ENCODE measurements around the gene PASK.
A peak's percentile ranks its signal among the peaks of the same experiment; 100 is the strongest.

Gene PASK

DNA sequence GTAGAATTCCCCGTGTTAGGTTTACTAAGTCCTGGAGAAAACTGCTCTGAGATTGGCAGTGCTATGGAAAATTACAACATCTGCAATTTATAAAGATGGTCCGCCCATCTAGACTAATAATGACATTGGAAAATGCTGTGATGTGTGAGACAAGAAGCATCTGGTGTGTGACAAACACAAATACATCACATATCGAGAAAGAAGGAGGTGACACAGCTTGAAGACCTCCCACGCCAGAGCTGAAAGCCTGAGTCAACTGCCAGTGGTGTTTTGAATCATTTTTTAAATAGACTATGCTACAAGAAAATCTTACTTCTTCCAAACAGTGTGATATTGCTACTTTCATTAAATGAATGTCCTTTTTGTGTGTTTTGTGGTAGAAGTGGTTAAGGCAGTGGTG lies 30.6 kb upstream of the PASK start:
- no peak for DNase-seq (ENCODE audit: low spot score)

DNA sequence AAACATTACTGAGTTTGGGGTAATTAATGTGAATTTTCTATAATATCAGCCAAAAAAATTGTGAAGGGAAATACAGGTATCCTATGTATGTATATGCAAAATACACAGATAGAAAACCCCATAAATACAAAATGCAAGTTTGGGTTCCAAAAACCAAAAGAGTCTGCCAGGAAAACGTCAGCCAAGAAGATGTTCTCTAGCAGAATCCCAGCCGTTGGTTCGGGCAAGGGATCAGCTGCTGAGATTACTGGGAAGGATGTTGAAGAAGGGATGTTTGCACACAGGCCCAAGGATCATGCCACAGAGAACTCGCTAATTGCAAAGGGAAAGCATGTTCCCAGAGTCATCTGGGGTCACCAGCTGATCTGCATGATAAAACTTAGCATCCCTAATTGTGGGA lies 29.7 kb upstream of the PASK start:
- DNase-seq (ENCODE audit: low spot score): no peak

DNA sequence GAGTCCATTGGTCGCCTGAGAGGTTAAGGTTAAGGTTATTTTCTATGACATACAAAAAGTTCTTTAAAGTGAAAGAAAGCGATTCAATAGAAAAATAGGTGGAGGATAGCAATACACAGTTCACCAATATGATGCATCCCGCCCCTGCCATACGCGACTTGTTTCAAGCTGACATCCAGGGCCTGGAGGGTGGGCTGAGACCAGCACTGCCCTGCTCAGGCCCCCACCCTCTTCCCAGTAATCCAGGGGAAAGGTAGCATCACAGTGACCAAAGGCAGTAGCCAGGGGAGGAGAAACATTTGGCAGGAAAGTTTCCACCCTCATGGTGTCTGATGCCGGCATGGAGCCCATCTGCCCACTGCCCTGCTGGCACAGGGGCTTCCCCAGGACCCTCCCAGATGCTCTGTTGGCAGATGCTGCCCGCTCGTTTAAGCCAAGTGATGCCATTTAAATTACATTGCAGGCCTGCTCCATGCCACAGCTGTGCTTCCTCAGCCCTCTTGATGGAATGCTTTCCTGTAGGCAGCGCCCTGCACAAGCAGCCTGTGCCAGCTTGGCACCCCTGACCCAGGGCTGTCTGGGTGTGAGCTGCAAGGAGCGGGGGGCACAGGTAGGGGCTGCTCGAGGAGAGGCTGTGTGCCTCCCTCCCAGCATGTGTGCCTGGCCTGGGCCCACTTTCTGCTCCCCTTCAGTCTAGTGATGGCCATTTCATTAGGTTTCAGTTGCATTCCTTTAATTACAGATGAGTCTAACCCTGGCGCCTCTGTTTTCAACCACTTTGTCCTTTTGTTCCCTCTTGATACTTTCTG lies 28.5 kb upstream of the PASK start:
- no peak for DNase-seq (ENCODE audit: low spot score)

DNA sequence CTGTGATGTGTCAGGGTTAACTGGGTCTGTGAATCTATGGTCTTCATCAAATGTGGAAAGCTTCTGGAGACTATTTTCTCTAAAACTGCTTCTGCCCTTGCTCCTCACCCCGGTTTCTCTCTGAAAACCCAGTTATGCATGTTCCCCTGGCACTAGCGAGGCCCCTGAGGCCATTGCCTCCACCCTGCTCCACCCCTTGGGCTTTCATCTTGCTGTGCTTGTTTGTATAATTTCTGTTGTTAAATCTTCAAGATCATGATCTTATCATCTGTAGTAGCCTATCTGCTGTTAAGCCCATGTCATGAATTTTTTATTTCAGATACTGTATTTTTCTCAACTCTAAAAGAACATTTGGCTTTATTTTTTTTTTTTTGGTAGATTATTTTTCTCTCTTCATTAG lies 24.3 kb upstream of the PASK start:
- DNase-seq (ENCODE audit: low spot score): no peak

DNA sequence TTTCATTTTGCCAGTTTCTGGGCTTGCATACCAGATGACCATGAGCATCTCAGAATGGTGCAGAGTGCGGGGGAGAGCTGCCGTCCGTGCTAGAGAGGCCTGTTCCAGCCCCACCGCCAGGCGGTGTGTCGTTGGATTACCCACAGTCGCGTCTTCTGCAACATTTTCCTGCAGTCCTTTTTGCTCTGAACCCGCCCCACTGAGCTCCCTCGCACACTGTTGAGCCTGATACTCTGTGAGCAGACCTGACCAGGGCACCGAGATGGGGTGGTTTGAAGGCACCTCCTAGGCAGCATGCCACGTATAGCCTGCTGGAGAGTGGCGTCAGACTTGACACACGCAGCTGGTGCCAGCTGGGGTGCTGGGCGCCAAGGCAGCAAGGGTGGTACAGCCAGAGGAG lies 19.1 kb upstream of the PASK start:
- DNase-seq (ENCODE audit: low spot score): no peak

DNA sequence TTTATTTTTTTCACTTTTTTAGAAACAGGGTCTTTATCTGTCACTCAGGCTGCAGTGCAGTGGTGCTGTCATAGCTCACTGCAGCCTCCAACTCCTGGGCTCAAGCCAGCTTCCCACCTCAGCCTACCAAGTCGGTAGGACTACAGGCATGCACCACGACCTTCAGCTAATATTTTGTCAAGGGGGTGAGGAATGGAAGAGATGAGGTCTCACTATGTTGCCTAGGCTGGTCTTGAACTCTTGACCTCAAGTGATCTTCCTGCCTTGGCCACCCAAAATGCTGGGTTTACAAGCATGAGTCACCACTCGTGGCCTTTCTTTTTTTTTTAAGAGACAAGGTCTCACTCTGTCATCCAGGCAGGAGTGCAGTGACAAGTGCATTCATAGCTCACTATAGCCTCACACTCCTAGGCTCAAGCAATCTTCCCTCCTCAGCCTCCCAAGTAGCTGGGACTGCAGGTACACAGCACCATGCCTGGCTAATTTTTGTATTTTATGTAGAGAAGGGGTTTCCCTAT lies 14.4 kb upstream of the PASK start:
- no peak for DNase-seq (ENCODE audit: low spot score)

DNA sequence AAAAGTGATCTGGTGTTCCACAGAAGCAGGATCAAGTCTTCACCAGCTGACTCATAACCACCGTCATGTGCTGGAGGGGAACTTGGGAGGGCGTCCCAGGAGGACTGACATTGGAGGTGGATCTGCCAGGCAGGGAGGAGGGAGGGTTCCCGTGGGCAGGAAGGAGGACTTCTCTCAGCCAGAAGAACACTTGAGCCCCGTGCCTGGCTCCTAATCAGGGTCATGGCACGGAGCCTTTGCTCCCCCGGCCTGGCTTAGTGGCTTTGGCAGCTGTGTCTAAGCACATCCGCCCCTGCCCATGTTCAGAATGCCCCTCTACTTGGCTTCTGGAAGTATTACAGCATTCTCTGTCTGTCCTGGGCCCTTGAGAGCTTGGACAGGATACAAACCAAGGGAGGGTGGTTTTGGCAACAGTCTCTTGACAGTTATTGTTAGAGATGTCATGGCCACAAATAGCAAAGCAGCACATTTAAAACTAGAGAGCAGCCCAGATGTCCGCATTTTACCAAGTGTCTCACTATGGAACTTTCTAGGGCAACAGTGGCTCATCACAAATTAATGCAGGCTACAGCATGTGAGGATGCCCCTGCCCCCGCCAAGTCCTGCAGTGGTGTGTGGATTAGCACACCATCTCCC lies 12.5 kb upstream of the PASK start:
- no peak for DNase-seq (ENCODE audit: low spot score)

DNA sequence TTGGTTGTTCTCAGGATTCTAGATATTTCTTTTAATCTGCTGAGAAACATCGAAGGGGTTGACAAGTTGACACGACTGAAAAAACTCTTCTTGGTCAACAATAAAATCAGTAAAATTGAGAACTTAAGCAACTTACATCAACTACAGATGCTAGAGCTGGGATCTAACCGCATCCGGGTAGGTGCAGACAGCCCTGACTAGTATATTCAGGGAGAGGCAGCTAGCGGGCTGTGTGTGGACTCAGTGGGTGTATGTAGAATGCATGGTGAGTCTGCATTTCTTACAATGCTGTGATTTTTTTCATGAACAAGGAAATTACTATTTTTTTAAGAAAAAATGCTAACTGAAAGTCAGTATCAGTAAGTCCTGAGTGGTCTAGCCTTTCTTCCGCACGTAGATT lies 11.0 kb upstream of the PASK start:
- DNase-seq (ENCODE audit: low spot score): no peak

DNA sequence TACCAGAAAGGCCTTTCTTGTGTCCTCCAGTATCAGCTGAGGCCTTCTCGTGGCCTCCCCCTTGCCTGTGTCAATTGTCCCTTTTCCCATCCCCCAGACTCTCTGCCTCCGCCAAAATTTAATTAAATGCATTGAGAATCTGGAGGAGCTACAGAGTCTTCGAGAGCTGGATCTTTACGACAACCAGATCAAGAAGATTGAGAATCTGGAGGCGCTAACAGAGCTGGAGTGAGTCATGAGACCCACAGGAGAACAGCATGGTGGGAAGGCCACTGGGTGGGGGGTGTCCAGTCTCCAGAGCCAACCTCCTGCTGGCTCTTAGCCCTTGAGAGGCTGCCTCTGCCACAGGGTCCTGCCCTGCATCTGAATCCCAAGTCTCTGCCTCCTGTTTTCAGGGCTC lies 9.8 kb upstream of the PASK start:
- no peak for DNase-seq (ENCODE audit: low spot score)

DNA sequence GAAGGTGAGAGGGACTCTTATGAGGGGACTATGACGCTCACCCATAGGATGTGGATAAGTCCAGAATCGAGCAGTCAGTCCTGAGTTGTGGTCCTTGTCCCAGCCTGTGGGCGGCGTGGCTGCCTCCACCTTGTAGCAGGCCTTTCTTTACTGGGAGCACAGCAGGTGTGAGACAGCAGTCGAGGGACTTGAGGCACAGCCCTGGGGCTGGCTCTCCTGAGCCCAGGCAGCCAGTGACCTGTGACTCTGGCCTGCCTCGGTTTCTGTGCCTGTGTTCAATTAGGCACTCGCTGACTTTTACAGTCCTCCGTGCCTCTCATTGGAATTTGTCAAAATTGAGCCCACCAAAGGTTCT lies 9.3 kb upstream of the PASK start:
- no peak for DNase-seq (ENCODE audit: low spot score)

DNA sequence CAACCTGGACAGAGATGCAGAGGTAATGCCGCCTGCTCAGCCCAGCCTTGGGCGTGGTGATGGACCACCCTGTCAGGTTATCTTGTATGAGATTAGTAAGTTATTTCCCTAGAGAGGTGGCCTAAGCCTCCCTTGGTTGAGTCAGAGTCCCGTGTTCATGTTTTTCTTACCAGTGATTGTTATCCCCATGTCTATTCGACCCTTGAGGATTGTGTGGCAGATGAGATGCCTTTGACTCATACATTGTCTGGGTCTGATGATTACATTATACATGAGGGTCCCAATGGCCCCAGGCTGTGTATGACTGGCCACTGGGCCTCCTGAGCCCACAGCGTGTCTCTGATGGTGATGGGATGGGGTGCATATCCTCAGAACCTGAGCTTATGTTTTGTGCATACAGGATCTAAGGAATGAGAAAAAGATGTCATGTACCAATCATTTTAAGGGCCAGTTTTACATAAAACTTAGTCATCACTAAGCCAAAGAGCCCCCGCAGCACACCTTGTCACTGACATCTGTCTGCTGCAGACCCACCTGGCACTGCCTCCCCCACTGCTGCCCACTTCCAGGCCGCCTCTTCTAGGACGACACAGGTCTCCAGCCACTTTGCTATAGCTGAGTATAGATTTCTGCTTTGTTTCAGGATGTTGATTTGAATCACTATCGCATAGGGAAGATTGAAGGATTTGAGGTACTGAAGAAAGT lies 8.7 kb upstream of the PASK start:
- DNase-seq (ENCODE audit: low spot score): no peak

DNA sequence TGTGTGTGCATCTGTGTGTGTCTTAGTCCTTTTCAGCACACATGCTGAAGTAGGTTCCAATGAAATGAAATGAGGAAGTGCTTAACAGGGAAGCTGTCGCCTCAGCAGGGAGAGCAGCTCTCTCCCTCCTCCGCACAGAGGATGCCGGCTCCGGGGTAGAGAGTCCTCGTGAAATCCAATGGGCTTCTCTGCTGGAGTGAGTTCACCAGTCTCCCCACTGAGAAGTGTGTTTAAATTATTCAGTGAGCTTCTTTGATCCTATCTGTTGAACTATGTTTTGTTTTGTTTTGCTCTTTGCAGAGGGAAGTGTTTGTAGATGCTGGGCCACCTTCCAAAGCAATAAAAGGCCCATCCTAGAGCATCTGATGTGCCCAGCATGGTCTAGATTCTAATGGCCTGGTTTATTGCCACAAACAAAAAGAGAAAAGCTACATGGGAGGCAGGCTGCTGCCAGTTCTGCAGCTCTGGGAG lies 7.7 kb upstream of the PASK start:
- no peak for DNase-seq (ENCODE audit: low spot score)

DNA sequence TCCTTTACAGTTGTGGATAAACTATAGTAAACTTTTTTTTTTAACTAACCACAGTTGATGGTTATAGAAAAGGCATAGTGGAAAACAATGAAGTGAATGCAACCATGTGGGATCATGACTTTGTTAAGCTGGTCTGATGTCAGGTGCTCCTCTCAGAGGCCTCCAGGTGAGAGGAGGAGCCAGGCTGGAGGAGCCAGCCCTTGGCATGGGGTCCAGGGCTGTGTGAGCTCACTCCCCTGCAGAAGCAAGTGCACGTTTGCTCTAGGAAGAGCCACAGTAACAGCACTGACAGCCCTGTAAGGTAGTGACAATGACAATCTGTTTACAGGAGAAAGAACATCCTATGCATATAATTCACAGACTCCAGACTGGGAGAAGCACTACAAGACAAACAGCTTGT lies 6.7 kb upstream of the PASK start:
- no peak for DNase-seq (ENCODE audit: low spot score)

DNA sequence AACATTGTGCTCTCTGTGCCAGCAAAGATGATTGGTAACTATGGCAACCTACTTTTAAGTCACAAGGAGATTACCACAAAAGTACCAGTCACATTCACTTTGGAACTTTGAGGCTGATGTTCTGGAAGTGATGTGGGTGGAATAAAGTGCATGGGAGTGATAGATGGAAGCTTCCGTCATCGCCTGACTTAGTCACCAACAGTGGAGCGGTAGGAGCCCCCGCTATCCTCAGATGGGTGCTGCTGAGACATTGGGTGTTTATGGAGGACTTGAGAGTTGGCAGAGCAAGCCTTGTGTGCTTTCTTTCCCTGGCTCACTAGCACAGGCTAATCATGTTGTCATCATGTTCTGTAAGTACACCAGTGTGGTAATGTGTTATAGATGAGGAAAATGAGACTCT lies 5.6 kb upstream of the PASK start:
- DNase-seq (ENCODE audit: low spot score): no peak

DNA sequence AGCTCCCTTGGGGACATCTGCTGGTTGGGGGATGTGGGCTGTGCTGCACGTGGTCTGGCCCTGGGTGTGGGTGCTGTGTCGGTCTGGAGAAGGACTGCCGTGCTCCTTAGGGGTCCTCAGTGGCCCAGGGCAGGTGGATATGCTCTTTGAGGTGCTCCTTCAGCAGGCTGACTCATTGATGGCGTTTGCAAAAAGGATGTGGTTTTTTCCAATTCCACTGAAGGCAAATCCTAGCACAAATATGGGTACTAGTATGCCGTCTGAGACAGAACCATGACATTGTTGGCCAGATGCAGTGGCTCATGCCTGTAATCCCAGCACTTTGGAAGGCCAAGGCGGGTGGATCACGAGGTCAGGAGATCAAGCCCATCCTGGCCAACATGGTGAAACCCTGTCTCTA lies 4.3 kb upstream of the PASK start:
- DNase-seq (ENCODE audit: low spot score): no peak

DNA sequence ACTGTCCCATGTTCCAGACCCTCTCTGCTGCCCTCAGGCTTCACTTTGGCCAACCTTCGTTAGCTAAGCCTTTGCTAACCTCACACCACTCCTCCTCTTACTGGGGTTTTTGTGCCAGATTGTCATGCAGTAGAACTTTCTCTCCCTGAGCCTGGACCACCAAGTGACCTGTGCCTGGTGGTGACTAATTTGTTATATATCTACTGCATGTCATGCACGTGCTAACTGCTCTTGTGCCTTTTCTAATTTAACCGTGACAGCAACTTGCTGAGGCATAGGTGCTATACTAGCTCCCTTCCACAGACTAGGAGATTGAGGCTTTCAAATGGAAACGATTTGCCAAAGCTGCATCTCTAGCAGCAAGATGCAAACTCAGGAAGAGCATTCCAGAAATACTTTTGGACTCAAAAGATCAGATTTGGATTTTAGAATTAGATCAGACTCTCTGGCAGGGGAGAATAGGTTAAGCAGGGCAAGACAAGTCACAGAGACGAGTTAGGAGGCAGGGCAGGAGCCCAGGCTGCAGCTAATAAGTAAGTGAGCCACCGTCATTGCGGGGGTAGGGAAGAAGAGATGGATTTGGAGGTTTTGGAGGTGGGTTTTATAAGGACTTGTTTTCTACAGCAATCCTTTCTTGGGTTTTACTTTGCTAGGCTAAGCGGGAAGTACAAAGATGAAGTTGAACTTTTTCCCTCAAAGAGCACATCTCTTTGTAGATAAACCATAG lies 2.8 kb upstream of the PASK start:
- no peak for DNase-seq (ENCODE audit: low spot score)

DNA sequence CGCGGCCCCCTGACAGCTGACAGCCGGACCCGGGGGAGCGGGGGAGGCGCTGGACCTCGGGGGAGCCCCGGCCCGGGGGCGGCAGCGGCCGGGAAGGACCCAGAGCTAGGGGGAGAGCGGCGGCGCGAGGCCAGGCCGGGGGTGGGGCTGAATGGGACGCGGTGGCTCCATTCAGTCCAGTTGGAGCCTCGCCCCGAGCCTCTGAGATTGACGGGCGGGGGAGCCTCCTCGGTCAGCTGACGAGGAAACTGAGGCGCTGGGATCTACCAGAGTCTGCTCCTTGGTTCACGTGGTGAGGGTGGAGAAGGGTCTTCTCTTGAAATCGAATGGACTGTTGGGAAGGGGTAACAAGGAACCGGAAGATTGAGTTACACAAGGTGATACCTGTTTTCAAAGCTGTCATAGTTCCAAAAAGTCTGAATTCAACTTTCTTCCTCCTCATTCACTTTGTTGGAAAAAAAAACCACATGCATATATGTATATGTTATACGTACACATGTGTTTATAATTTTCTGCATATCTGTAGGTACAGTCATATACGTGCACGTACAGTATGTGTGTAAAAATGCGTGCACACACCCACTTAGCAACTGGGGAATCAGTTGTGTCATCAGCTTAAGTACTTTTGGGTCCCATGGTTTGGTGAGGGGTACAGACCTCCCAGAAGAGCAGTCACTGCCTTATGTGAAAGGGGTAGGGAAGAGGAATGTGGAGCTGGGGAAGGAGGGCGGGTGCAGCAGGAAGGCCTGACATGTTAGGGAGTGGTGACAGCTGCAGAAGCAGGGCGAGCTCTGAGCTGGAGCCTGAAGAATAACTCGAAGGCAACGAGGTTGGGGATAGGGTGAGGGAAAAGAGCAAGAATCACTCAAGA lies 1.6 kb upstream of the PASK start:
- DNase-seq (ENCODE audit: low spot score): no peak

DNA sequence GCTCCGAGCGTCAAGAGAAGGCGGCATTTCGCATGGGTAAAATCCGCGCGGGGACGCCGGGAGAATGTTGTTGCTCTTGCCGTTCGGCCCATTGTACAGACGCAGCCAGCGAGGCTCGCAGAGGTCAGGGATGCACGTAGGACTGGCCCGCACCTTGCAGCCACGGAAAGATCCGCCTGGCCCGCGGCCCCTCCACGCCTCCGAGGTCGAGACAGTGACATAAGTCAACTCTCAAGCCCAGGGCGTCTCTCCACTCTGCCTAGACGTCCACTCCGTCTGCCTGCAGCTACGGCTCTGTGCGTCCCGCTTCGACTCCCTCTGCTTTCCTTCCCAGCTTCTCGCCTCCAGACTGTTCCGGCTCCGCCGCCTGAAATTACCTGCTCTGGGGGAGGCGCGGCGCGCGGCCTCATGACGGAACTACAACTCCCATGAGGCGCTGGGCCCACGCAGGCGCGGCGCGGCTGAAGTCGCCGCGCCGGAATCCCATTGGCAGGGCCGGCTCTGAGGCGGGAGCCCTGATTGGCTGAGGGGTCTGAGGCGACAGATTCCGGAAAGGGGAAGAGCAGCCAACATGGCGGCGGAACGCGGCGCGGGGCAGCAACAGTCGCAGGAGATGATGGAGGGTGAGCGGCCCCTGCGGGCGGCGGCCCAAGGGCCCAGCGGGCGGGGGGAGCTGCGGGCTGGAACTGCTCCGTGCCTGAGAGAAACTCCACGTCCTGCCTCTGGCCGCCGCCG lies 820 bp upstream of the PASK start, which contains the start of gene PPP1R7:
Gene PPP1R7 (plus strand): TSS at position 543 of the 735 bp plus-strand sequence. CDS start 29 bp downstream, at position 572.
- peak; percentile 97 for DNase-seq (ENCODE audit: low spot score)

DNA sequence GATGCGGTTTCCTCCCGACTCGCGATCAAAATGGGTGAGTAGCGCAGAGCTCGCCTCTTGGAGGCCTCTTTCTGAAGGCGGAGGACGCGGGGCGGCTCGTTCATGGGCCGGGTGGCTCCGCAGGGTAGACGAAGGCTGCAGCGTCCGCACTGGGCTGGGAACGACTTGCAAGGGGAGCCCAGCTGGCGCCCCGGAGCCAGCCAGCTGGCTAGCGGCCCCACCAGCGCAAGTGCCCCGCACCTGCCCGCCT lies 328 bp upstream of the PASK start:
- DNase-seq (ENCODE audit: low spot score): no peak

DNA sequence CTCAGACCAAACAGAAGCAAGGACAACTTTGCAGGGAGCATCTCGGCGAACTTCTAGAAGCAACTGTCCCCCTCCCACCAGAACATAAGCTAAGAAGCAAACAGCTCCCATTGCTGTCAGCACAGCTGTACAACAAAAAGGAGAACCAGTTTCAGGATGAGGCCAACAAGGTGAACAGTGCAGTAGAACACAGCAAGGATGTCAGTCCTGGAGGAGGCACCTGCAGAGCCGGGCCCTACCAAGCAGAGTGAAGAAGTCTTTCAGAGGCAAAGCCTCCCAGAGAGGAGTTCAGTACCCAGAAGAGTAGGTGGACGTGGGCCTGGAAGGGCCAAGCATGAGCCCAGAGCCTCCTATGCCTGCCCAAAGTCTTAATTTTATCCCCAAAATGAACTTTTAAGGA lies 1.0 kb downstream of the PASK start:
- DNase-seq (ENCODE audit: low spot score): no peak

DNA sequence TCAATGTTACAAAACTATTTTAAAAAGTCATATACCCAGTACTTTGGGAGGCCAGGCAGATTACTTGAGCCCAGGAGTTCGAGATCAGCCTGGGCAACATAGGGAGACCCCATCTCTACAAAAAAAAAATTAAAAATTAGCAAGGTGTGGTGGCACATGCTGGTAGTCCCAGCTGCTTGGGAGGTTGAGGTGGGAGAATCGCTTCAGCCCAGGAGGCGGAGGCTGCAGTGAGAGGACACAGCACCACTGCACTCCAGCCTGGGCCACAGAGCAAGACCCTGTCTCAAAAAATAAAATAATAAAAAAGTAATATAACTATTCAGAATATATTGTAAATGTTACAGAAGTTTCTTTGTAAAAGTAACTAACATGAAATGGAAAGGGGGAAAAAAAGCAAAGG lies 1.9 kb downstream of the PASK start:
- no peak for DNase-seq (ENCODE audit: low spot score)
